GM15510 (cell line): ENCODE measurements around the gene GDF11.

Experiments
- POLR2A ChIP-seq: IDR thresholded peaks from 3 replicates; pipeline ENCODE4 v1.6.1; 2011; ENCODE audit warnings: borderline replicate concordance; ENCODE audit not compliant: insufficient read length; ENCODE audit errors: extremely low read depth

Gene GDF11

DNA sequence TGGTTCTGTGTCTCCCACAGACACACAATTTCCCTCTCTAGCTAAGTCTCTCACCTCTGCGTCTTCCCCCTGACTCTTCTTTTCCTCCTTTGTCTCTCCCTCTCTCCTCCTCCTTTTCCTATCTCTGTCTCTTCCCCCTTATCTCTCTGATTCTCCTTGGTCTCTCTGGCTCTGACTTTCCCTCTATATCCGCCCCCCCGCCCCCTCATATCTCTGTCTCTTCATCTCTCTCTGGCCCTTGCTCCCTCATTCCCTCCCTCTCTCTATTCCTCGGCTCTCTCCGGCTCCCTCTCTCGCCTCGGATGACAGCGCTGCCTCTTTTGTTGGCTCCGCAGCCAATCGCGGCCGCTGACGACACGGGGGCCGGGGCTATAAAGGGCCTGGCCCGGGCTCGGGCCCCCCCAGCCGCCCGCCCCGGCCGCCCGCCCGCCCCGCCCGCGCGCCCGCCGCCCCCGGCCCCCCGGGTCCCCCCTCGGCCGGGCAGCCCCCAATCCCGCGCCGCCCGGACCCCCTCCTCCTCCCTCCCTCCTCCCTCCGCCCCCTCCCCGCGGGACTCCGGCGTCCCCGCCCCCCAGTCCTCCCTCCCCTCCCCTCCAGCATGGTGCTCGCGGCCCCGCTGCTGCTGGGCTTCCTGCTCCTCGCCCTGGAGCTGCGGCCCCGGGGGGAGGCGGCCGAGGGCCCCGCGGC, at the start of gene GDF11:
Gene GDF11, plus strand, starts transcription at position 404 of the 687 bp plus-strand sequence. Its CDS starts 195 bp downstream, at position 599.
- TF ChIP-seq POLR2A: no peak

- TF ChIP-seq POLR2A: no peak
Measured at GRCh38 chr12:55693323-55694187, 49.4 kb upstream of the GDF11 start.

DNA sequence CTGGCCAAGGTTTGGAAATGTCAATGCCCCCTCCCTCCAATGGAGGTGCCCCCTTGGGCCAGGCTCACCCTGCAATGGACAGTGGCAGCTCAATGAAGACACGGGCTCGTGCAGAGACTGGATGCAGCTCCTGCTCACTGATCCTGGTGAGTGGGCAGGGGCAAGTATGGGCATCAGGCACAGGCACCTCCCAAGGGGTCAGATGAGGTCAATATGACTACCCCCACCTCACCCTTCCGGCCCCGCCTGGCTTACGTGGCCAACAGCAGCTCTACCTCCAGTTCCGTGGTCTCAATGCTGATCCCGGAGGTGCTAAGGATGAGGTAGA, 48.8 kb upstream of the GDF11 start:
- no peak for TF ChIP-seq POLR2A

- TF ChIP-seq POLR2A: no peak
Measured at GRCh38 chr12:55694651-55695050, 48.3 kb upstream of the GDF11 start.

- TF ChIP-seq POLR2A: no peak
Measured at GRCh38 chr12:55695349-55695748, 47.6 kb upstream of the GDF11 start.

- TF ChIP-seq POLR2A: no peak
Measured at GRCh38 chr12:55696141-55696540, 46.8 kb upstream of the GDF11 start.

DNA sequence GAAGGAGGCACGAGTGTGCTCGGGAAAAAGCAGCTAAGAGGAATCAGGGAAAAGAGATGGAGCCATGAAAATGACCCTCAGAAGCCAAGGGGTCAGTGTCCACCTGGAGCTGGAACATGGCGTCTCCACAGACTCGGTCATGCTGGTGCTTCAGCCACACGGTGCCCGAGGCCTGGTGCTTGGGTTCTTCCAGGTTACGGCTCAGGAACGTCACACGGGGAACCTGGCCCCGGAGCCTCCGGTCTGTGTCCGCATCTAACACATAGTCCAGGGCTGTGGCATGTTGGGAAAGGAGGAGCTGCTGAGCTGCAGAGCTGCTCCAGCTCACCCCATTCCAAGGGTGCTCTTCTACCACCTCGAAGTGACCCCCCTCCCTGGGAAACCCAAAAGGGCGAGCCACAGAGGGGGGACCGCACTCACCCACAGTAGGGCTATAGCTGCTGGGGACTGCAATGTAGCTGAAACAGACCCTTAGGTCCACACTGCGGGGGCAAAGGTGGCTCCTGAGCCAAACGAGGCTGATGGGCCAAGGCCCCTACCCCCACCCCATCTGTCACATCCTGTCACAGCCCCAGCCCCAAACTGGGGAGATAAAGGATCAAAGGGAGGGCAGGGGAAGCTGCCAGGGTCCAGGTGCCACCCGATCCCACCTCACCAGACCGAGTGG, 46.0 kb upstream of the GDF11 start:
- no peak for TF ChIP-seq POLR2A

- no peak for TF ChIP-seq POLR2A
Measured at GRCh38 chr12:55697686-55698085, 45.2 kb upstream of the GDF11 start.

DNA sequence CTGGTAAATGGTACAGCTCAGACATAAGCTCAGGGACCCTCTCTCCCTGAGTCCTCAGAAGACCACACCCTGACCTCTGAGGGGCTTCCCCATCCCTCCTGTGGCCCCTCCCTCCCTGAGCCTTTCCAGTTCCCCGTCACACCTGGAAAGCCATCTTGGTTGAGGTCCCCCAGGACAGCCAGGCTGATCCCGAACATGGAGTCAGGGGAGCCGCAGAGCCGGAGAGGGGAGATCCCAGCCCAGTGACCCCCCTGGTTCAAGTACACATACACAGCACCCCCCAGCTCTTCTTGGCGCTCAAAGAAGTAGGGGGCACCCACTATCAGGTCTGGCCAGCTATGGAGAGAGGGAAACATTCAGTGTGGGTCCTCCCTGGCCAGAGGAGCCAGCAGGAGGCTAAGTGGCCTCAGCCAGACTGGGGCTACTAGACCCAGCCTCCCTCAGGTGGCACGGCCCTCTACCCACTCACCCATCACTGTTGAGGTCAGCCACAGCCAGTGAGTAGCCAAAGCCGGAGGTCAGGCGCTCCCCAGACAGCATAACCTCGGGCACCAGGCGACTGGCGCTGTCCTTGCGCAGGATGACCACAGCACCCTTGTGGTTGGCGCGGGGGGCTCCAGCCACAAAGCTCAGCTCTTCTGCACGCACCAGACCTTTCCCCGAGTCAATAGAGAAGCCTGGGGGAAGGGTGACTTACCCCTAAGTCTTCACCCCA, 44.5 kb upstream of the GDF11 start:
- no peak for TF ChIP-seq POLR2A

GRCh38 chr12:55698965-55699364, 44.0 kb upstream of the GDF11 start:
- TF ChIP-seq POLR2A: no peak

DNA sequence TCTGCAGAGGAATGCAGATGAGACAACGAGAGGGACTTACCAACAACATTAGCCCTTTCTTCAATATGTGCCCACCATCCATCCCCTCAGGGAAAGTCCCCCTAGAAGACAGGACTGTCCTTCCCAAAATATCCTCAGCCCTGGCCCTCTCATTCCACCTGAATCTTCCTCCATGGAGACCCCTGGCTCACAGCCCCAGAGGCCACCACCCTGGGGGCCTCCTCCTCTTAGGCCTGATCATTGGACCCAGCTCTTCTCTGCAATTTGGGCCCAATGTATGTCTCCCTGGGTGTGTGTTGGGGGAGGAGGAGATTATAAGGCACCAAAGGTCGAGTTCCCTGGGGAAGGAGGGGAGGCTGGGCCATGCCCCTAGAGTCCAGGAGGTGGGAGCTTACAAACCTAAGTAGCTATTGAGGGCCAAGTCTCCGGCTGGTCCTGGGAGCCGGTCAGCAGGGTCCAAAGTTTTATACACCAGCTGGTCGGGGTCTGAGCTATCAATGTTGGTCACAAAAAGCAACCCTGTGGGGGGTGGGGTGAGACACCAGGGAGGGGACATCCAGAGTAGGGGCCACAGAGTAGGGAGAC, 43.4 kb upstream of the GDF11 start:
- TF ChIP-seq POLR2A: no peak

DNA sequence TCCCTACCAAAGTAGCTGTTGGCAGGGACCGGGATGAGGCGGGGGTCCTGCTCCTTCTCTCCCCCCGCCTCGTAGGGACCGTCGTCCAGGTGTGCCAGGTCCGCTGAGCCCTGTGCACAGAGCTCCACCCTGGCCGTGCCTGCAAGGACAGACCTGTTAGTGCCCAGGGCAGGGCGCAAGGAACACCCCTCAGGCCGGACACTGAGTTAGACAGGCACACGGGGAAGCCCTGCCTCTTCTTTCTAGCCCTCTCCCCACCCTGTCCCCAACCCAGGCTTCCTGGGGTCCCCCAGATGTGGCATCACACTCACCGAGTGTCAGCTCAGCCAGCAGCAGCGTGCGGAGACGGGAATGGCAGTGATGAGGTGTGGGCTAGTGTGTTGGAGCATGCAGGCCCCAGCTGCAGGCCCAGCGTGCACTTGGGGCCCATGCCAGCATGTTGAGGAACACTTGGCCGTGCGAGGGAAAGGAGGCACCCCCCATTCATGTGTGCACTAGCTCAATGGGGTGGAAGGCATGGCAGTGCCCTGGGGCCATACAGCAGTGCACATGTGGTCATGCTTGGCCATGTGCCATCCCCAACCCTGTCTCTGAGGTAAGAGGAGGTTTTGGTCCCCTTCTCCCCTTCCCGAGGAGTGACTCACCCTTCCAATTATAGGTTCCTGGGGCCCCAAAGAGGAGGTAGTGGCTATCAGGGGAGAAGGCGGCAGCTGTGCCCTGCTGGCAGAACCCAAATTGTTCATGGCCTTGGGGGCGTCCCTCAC, 42.5 kb upstream of the GDF11 start:
- TF ChIP-seq POLR2A: no peak

DNA sequence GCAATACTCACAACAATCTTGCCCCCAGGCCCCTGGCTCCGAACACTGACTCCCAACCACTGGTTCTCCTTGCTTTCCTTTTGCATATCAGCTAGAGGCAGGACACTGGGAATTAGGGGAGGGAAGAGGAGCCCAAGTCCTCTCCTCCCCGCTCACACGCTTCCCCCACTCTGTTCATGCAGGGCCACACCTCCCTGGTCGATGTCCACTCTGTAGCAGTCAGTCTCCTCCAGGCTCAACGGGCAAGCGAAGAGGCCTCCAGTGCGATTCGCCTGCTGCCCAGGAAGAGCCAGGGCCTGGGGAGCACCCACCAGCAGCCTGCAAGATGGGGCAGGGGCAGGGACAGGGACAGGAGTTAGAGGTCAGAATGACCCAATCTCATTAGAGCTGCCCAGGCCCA, 40.1 kb upstream of the GDF11 start:
- no peak for TF ChIP-seq POLR2A

- no peak for TF ChIP-seq POLR2A
Measured at GRCh38 chr12:55703288-55703687, 39.6 kb upstream of the GDF11 start.
